Loucy (cell line): ENCODE results near the gene RXYLT1.

Experiments
- H2AFZ ChIP-seq: fragments of 200-600 bp; sonication (generic); 2 replicates; pipeline ENCODE4 v1.6.0; 2016; ENCODE audit warnings: antibody characterized with exemption, mild to moderate bottlenecking, low read length, moderate library complexity
- H3F3A ChIP-seq: fragments of 200-600 bp; 2 replicates; pipeline ENCODE4 v1.6.0; 2016; ENCODE audit warnings: antibody characterized with exemption, low read depth, mild to moderate bottlenecking
- H3K27me3 ChIP-seq: fragments of 200-600 bp; sonication (generic); 2 replicates; pipeline ENCODE4 v1.6.1; 2014; ENCODE audit warnings: low read length, mild to moderate bottlenecking; ENCODE audit not compliant: insufficient read depth, poor library complexity, severe bottlenecking
- H3K36me3 ChIP-seq: fragments of 200-600 bp; sonication (generic); 2 replicates; pipeline ENCODE4 v1.6.1; 2016; ENCODE audit warnings: low read length; ENCODE audit not compliant: insufficient read depth
- H3K4me1 ChIP-seq: fragments of 200-600 bp; sonication (generic); 2 replicates; pipeline ENCODE4 v1.5.1; 2014; ENCODE audit warnings: low read length, mild to moderate bottlenecking; ENCODE audit not compliant: insufficient read depth, poor library complexity, severe bottlenecking
- H3K4me2 ChIP-seq: fragments of 200-600 bp; sonication (generic); 2 replicates; pipeline ENCODE4 v1.6.0; 2014; ENCODE audit warnings: antibody characterized with exemption, low read length, low read depth, mild to moderate bottlenecking; ENCODE audit not compliant: poor library complexity, severe bottlenecking
- H3K4me3 ChIP-seq: fragments of 200-600 bp; sonication (generic); 2 replicates; pipeline ENCODE4 v1.5.1; 2014; ENCODE audit warnings: low read length, mild to moderate bottlenecking, mixed read lengths; ENCODE audit not compliant: poor library complexity, severe bottlenecking
- H3K79me2 ChIP-seq: fragments of 200-600 bp; sonication (generic); 2 replicates; pipeline ENCODE4 v1.6.1; 2014; ENCODE audit warnings: low read length; ENCODE audit not compliant: insufficient read depth
- H3K9ac ChIP-seq: fragments of 200-600 bp; sonication (generic); 2 replicates; pipeline ENCODE4 v1.6.0; 2014; ENCODE audit warnings: mild to moderate bottlenecking, low read depth, low read length, moderate library complexity; ENCODE audit not compliant: poor library complexity, severe bottlenecking
- H3K9me2 ChIP-seq: fragments of 200-600 bp; sonication (generic); replicated peaks from 2 replicates; pipeline ENCODE4 v1.6.1; 2016; ENCODE audit warnings: low read depth, low read length, mixed read lengths
- H3K9me3 ChIP-seq: fragments of 200-600 bp; sonication (generic); 2 replicates; pipeline ENCODE4 v1.6.1; 2014; ENCODE audit warnings: mild to moderate bottlenecking, antibody characterized with exemption, low read length, low read depth; ENCODE audit not compliant: insufficient read depth
- H4K20me1 ChIP-seq: fragments of 200-600 bp; sonication (generic); 2 replicates; pipeline ENCODE4 v1.6.0; 2014; ENCODE audit warnings: antibody characterized with exemption, low read length, mild to moderate bottlenecking; ENCODE audit not compliant: insufficient read depth, poor library complexity, severe bottlenecking
- CTCF ChIP-seq: fragments of 200-600 bp; sonication (generic); conservative IDR thresholded peaks from 2 replicates; pipeline ENCODE4 v1.5.1; 2014; ENCODE audit warnings: mild to moderate bottlenecking, antibody characterized with exemption, low read length
- EZH2phosphoT487 ChIP-seq: fragments of 200-600 bp; IDR thresholded peaks from 2 replicates; pipeline ENCODE4 v1.6.1; 2018; ENCODE audit warnings: antibody characterized with exemption, mild to moderate bottlenecking, moderate library complexity, borderline replicate concordance

RXYLT1 gene

GRCh38 chr12:63846238-63846967 is 66.7 kb downstream of the RXYLT1 start:
- TF ChIP-seq CTCF = no peak
- no peak for TF ChIP-seq EZH2phosphoT487
- Histone ChIP-seq H3K79me2 (no peaks in the 10 kb centered on the region), H3F3A (no peaks in the 10 kb centered on the region), H3K4me2 (no peak overlapping the region), H3K9ac (no peak overlapping the region), H3K27me3 (peaks cover 8% of the 10 kb centered on the region), H3K4me3 (no peak overlapping the region), H4K20me1 (no peaks in the 10 kb centered on the region), H3K9me3 (no peaks in the 10 kb centered on the region), H3K9me2 (no peaks in the 10 kb centered on the region), H3K4me1 (peaks cover 9% of the 10 kb centered on the region), H3K36me3 (no peaks in the 10 kb centered on the region), H2AFZ (no peak overlapping the region)

- H3K79me2 ChIP-seq = no peaks in the 10 kb centered on the region
- TF ChIP-seq CTCF = no peak
- no peak for TF ChIP-seq EZH2phosphoT487
- peaks cover 8% of the 10 kb centered on the region for H3K27me3 ChIP-seq
- H3K4me2 ChIP-seq = no peak overlapping the region
- H3K4me3 ChIP-seq = no peak overlapping the region
- no peak overlapping the region for H3K9ac ChIP-seq
- no peaks in the 10 kb centered on the region for H3F3A ChIP-seq
- no peak overlapping the region for H2AFZ ChIP-seq
- H3K9me2 ChIP-seq = no peaks in the 10 kb centered on the region
- no peaks in the 10 kb centered on the region for H3K36me3 ChIP-seq
- H3K9me3 ChIP-seq = no peaks in the 10 kb centered on the region
- no peaks in the 10 kb centered on the region for H4K20me1 ChIP-seq
- peaks cover 6% of the 10 kb centered on the region for H3K4me1 ChIP-seq
Measured at GRCh38 chr12:63848450-63848849, 68.7 kb downstream of the RXYLT1 start.

GRCh38 chr12:63849106-63849620 is 69.5 kb downstream of the RXYLT1 start:
- Histone ChIP-seq H3F3A (no peaks in the 10 kb centered on the region), H3K4me2 (no peak overlapping the region), H3K79me2 (no peaks in the 10 kb centered on the region), H4K20me1 (no peaks in the 10 kb centered on the region), H3K27me3 (peaks cover 8% of the 10 kb centered on the region), H2AFZ (no peak overlapping the region), H3K4me1 (peaks cover 6% of the 10 kb centered on the region), H3K36me3 (no peaks in the 10 kb centered on the region), H3K9me2 (no peaks in the 10 kb centered on the region), H3K9ac (no peak overlapping the region), H3K4me3 (no peak overlapping the region), H3K9me3 (no peaks in the 10 kb centered on the region)
- no peak for TF ChIP-seq CTCF
- no peak for TF ChIP-seq EZH2phosphoT487
